ENCODE results near the gene SBSN. TPM values are rescaled to one million over a fixed set of nuclear protein-coding genes. Genes with fewer than 3 reads are reported as not detected.
"Not testable (repeated sequence)": the region's sequence is repeated elsewhere in the genome, so short reads cannot be mapped to it uniquely, and the experiment has no call there.

The SBSN gene
- total and polyA plus RNA-seq, 2 experiments from 2014 or later, result 3.2 to 7.9 TPM

GRCh38 chr19:35476149-35476548, 52.0 kb downstream of the SBSN start:
- H4K20me1 ChIP-seq (ENCODE audit: insufficient read depth), result no peaks in the 10 kb centered on the region
- no peak overlapping the region for H3K4me2 ChIP-seq (ENCODE audit: unreplicated experiment)
- H3K27me3 ChIP-seq (replicated peaks; ENCODE audit: insufficient read depth), result peaks cover 4% of the 10 kb centered on the region; the same call in 1 of the 2 replicates
- H3K9me2 ChIP-seq (ENCODE audit: insufficient read depth), result no peaks in the 10 kb centered on the region
- H3K9me3 ChIP-seq (ENCODE audit: low read depth), result no peaks in the 10 kb centered on the region
- H3K27ac ChIP-seq, result no peak overlapping the region
- no peak for DNase-seq
- in situ Hi-C loops (cut with MboI), result no loop called here
- H3K9ac ChIP-seq, result no peak overlapping the region
- no peaks in the 10 kb centered on the region for H3F3A ChIP-seq (ENCODE audit: insufficient read depth)
- no peak overlapping the region for H3K4me3 ChIP-seq
- no peaks in the 10 kb centered on the region for H3K36me3 ChIP-seq (ENCODE audit: low read depth)
- TF ChIP-seq EZH2phosphoT487 (IDR thresholded peaks at IDR 0.05; ENCODE audit: insufficient read depth, low read depth) (no peak), EZH2 (IDR thresholded peaks at IDR 0.05; ENCODE audit: insufficient read depth, poor library complexity, severe bottlenecking) (no peak)
- no peaks in the 10 kb centered on the region for H3K4me1 ChIP-seq (ENCODE audit: insufficient read depth)
- 44 to 46% methylated on average over 4 of the region's 4 CpGs for WGBS, 2 experiments (ENCODE audit: low coverage in 1 of 2, low lambda C conversion rate in 2 of 2, missing lambda C conversion rate in 2 of 2)
- H2AFZ ChIP-seq, result no peak overlapping the region
- H3K79me2 ChIP-seq (ENCODE audit: insufficient read depth), result no peaks in the 10 kb centered on the region

DNA sequence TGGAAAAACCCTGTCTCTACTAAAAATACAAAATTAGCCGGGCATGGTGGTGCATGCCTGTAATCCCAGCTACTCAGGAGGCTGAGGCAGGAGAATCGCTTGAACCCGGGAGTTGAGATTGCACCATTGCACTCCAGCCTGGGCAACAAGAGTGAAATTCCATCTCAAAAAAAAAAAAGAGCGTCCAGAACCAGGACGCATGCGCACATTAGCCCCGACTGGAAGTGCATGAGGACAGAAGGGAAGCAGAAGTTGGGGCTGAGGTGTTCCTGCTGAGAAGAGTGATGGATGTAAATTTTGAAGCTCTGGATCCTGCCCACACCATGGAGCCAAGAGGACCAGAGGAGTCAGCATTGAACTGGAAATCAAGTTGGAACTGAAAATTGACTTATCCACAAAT, 53.5 kb downstream of the SBSN start:
- peaks cover 18% of the 10 kb centered on the region; the same call in 1 of the 2 replicates for H3K27me3 ChIP-seq (replicated peaks; ENCODE audit: insufficient read depth)
- H3K9me2 ChIP-seq (ENCODE audit: insufficient read depth); H3K4me2 ChIP-seq (ENCODE audit: unreplicated experiment); H3K9me3 ChIP-seq (ENCODE audit: low read depth); H3K27ac ChIP-seq; DNase-seq; H3K9ac ChIP-seq; H3K4me3 ChIP-seq; in situ Hi-C loops (cut with MboI); H3F3A ChIP-seq (ENCODE audit: insufficient read depth); H3K36me3 ChIP-seq (ENCODE audit: low read depth); H3K79me2 ChIP-seq (ENCODE audit: insufficient read depth); H3K4me1 ChIP-seq (ENCODE audit: insufficient read depth); H4K20me1 ChIP-seq (ENCODE audit: insufficient read depth); H2AFZ ChIP-seq: not testable (repeated sequence)
- WGBS, 2 experiments (ENCODE audit: low coverage in 1 of 2, low lambda C conversion rate in 2 of 2, missing lambda C conversion rate in 2 of 2), result 78 to 89% methylated on average over 6 to 7 of the region's 7 CpGs

DNA sequence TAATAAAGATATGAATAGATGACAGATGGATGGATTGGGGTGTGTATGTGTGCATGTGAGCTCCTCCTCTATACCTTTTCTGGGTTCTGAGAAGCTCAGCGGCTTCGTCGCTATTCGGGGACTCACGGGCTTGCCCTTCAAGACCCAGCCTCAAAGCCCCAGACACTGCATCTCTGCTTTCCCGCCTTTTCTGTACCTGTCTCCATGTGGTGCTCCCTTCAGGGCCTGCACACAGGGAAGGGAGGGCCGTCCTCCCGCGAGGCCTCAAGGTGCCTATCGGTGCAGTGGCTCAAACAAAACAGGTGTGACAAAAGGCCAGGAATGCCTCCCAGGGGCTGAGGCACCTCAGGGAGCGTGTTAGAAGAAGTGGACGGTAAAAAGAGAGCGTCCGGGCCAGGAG, 54.0 kb downstream of the SBSN start:
- Histone ChIP-seq H3K4me2 (ENCODE audit: unreplicated experiment) (no peak overlapping the region), H3K27ac (no peak overlapping the region), H3K9ac (no peak overlapping the region), H3K79me2 (ENCODE audit: insufficient read depth) (no peaks in the 10 kb centered on the region), H3K27me3 (replicated peaks; ENCODE audit: insufficient read depth) (peaks cover 20% of the 10 kb centered on the region; the same call in 1 of the 2 replicates), H3K36me3 (ENCODE audit: low read depth) (no peaks in the 10 kb centered on the region), H3K9me3 (ENCODE audit: low read depth) (no peaks in the 10 kb centered on the region), H3F3A (ENCODE audit: insufficient read depth) (no peaks in the 10 kb centered on the region), H3K9me2 (ENCODE audit: insufficient read depth) (no peaks in the 10 kb centered on the region), H4K20me1 (ENCODE audit: insufficient read depth) (no peaks in the 10 kb centered on the region), H3K4me1 (ENCODE audit: insufficient read depth) (no peaks in the 10 kb centered on the region), H2AFZ (no peak overlapping the region), H3K4me3 (no peak overlapping the region)
- TF ChIP-seq EZH2phosphoT487 (IDR thresholded peaks at IDR 0.05; ENCODE audit: insufficient read depth, low read depth), result no peak
- no peak for TF ChIP-seq EZH2 (IDR thresholded peaks at IDR 0.05; ENCODE audit: insufficient read depth, poor library complexity, severe bottlenecking)
- in situ Hi-C loops (cut with MboI), result no loop called here
- WGBS, 2 experiments (ENCODE audit: low coverage in 1 of 2, low lambda C conversion rate in 2 of 2, missing lambda C conversion rate in 2 of 2), result 72 to 73% methylated on average over 14 of the region's 14 CpGs
- no peak for DNase-seq

Other genes starting within 250 kb of the SBSN start
- not detected in 2 replicates for gene HAMP, start 245.8 kb downstream of the SBSN start, total RNA-seq (2014; rRNA removed; shearing (Covaris generic))
- not detected in 2 replicates for gene HAMP, start 245.8 kb downstream of the SBSN start, polyA plus RNA-seq (2016; fragmentation: Nextera tagmentation; extraction: Ambion mirVana)
- gene MAG, start 236.2 kb downstream of the SBSN start, total RNA-seq (2014; rRNA removed; shearing (Covaris generic)), result not detected in 2 replicates
- not detected in 2 replicates for gene MAG, start 236.2 kb downstream of the SBSN start, polyA plus RNA-seq (2016; fragmentation: Nextera tagmentation; extraction: Ambion mirVana)
- not detected in 2 replicates for gene CD22, start 199.1 kb downstream of the SBSN start, total RNA-seq (2014; rRNA removed; shearing (Covaris generic))
- 0.16 and 0.28 TPM in 2 replicates for gene CD22, start 199.1 kb downstream of the SBSN start, polyA plus RNA-seq (2016; fragmentation: Nextera tagmentation; extraction: Ambion mirVana)
- gene FFAR1, start 180.4 kb downstream of the SBSN start, total RNA-seq (2014; rRNA removed; shearing (Covaris generic)), result not detected in 2 replicates
- not detected in 2 replicates for gene FFAR1, start 180.4 kb downstream of the SBSN start, polyA plus RNA-seq (2016; fragmentation: Nextera tagmentation; extraction: Ambion mirVana)
- gene FFAR3, start 169.9 kb downstream of the SBSN start, total RNA-seq (2014; rRNA removed; shearing (Covaris generic)), result not detected in 2 replicates
- not detected in 2 replicates for gene FFAR3, start 169.9 kb downstream of the SBSN start, polyA plus RNA-seq (2016; fragmentation: Nextera tagmentation; extraction: Ambion mirVana)
- gene GPR42, start 157.2 kb downstream of the SBSN start, total RNA-seq (2014; rRNA removed; shearing (Covaris generic)), result not detected in 2 replicates
- not detected in 2 replicates for gene GPR42, start 157.2 kb downstream of the SBSN start, polyA plus RNA-seq (2016; fragmentation: Nextera tagmentation; extraction: Ambion mirVana)
- gene FFAR2, start 80.1 kb downstream of the SBSN start, total RNA-seq (2014; rRNA removed; shearing (Covaris generic)), result not detected in 2 replicates
- gene FFAR2, start 80.1 kb downstream of the SBSN start, polyA plus RNA-seq (2016; fragmentation: Nextera tagmentation; extraction: Ambion mirVana), result not detected in 2 replicates
- not detected in 2 replicates for gene KRTDAP, start 37.8 kb downstream of the SBSN start, total RNA-seq (2014; rRNA removed; shearing (Covaris generic))
- gene KRTDAP, start 37.8 kb downstream of the SBSN start, polyA plus RNA-seq (2016; fragmentation: Nextera tagmentation; extraction: Ambion mirVana), result not detected in 2 replicates
- 20.0 and 25.4 TPM in 2 replicates for gene DMKN, start 14.7 kb downstream of the SBSN start, total RNA-seq (2014; rRNA removed; shearing (Covaris generic))
- 30.9 and 34.5 TPM in 2 replicates for gene DMKN, start 14.7 kb downstream of the SBSN start, polyA plus RNA-seq (2016; fragmentation: Nextera tagmentation; extraction: Ambion mirVana)
- gene GAPDHS, start 5.1 kb upstream of the SBSN start, total RNA-seq (2014; rRNA removed; shearing (Covaris generic)), result not detected in 2 replicates
- gene GAPDHS, start 5.1 kb upstream of the SBSN start, polyA plus RNA-seq (2016; fragmentation: Nextera tagmentation; extraction: Ambion mirVana), result not detected in 2 replicates
- 108 and 129 TPM in 2 replicates for gene TMEM147, start 17.3 kb upstream of the SBSN start, total RNA-seq (2014; rRNA removed; shearing (Covaris generic))
- gene TMEM147, start 17.3 kb upstream of the SBSN start, polyA plus RNA-seq (2016; fragmentation: Nextera tagmentation; extraction: Ambion mirVana), result 203 and 214 TPM in 2 replicates
- not detected in 2 replicates for gene ATP4A, start 35.3 kb upstream of the SBSN start, total RNA-seq (2014; rRNA removed; shearing (Covaris generic))
- gene ATP4A, start 35.3 kb upstream of the SBSN start, polyA plus RNA-seq (2016; fragmentation: Nextera tagmentation; extraction: Ambion mirVana), result not detected in 2 replicates
- not detected in 2 replicates for gene PMIS2, start 57.9 kb upstream of the SBSN start, total RNA-seq (2014; rRNA removed; shearing (Covaris generic))
- not detected in 2 replicates for gene PMIS2, start 57.9 kb upstream of the SBSN start, polyA plus RNA-seq (2016; fragmentation: Nextera tagmentation; extraction: Ambion mirVana)
- 8.5 and 10.1 TPM in 2 replicates for gene HAUS5, start 84.4 kb upstream of the SBSN start, total RNA-seq (2014; rRNA removed; shearing (Covaris generic))
- 7.4 and 9.6 TPM in 2 replicates for gene HAUS5, start 84.4 kb upstream of the SBSN start, polyA plus RNA-seq (2016; fragmentation: Nextera tagmentation; extraction: Ambion mirVana)
- 57.3 and 74.7 TPM in 2 replicates for gene RBM42, start 100.7 kb upstream of the SBSN start, total RNA-seq (2014; rRNA removed; shearing (Covaris generic))
- gene RBM42, start 100.7 kb upstream of the SBSN start, polyA plus RNA-seq (2016; fragmentation: Nextera tagmentation; extraction: Ambion mirVana), result 82.5 and 86.2 TPM in 2 replicates
- gene ETV2, start 113.4 kb upstream of the SBSN start, total RNA-seq (2014; rRNA removed; shearing (Covaris generic)), result not detected in 2 replicates
- 0.91 and 0.93 TPM in 2 replicates for gene ETV2, start 113.4 kb upstream of the SBSN start, polyA plus RNA-seq (2016; fragmentation: Nextera tagmentation; extraction: Ambion mirVana)
- gene COX6B1, start 120.0 kb upstream of the SBSN start, total RNA-seq (2014; rRNA removed; shearing (Covaris generic)), result 328 and 423 TPM in 2 replicates
- gene COX6B1, start 120.0 kb upstream of the SBSN start, polyA plus RNA-seq (2016; fragmentation: Nextera tagmentation; extraction: Ambion mirVana), result 448 and 472 TPM in 2 replicates
- gene UPK1A, start 138.2 kb upstream of the SBSN start, total RNA-seq (2014; rRNA removed; shearing (Covaris generic)), result not detected in 2 replicates
- gene UPK1A, start 138.2 kb upstream of the SBSN start, polyA plus RNA-seq (2016; fragmentation: Nextera tagmentation; extraction: Ambion mirVana), result not detected in 2 replicates
- gene ZBTB32, start 176.2 kb upstream of the SBSN start, total RNA-seq (2014; rRNA removed; shearing (Covaris generic)), result not detected in 2 replicates
- not detected in 2 replicates for gene ZBTB32, start 176.2 kb upstream of the SBSN start, polyA plus RNA-seq (2016; fragmentation: Nextera tagmentation; extraction: Ambion mirVana)
- 6.8 and 7.5 TPM in 2 replicates for gene KMT2B, start 189.7 kb upstream of the SBSN start, total RNA-seq (2014; rRNA removed; shearing (Covaris generic))
- 4.0 and 4.1 TPM in 2 replicates for gene KMT2B, start 189.7 kb upstream of the SBSN start, polyA plus RNA-seq (2016; fragmentation: Nextera tagmentation; extraction: Ambion mirVana)
- gene IGFLR1, start 214.1 kb upstream of the SBSN start, total RNA-seq (2014; rRNA removed; shearing (Covaris generic)), result 1.4 TPM in 1 of 2 replicates, not detected in the other
- gene IGFLR1, start 214.1 kb upstream of the SBSN start, polyA plus RNA-seq (2016; fragmentation: Nextera tagmentation; extraction: Ambion mirVana), result 3.2 and 3.3 TPM in 2 replicates
- 10.7 and 18.8 TPM in 2 replicates for gene U2AF1L4, start 217.1 kb upstream of the SBSN start, total RNA-seq (2014; rRNA removed; shearing (Covaris generic))
- gene U2AF1L4, start 217.1 kb upstream of the SBSN start, polyA plus RNA-seq (2016; fragmentation: Nextera tagmentation; extraction: Ambion mirVana), result 23.1 and 25.3 TPM in 2 replicates
- 15.7 and 21.6 TPM in 2 replicates for gene PSENEN, start 217.3 kb upstream of the SBSN start, total RNA-seq (2014; rRNA removed; shearing (Covaris generic))
- gene PSENEN, start 217.3 kb upstream of the SBSN start, polyA plus RNA-seq (2016; fragmentation: Nextera tagmentation; extraction: Ambion mirVana), result 99.7 and 108 TPM in 2 replicates
- gene LIN37, start 220.3 kb upstream of the SBSN start, total RNA-seq (2014; rRNA removed; shearing (Covaris generic)), result 12.0 and 12.3 TPM in 2 replicates
- 9.5 and 9.7 TPM in 2 replicates for gene LIN37, start 220.3 kb upstream of the SBSN start, polyA plus RNA-seq (2016; fragmentation: Nextera tagmentation; extraction: Ambion mirVana)
- 14.1 and 24.3 TPM in 2 replicates for gene HSPB6, start 228.7 kb upstream of the SBSN start, total RNA-seq (2014; rRNA removed; shearing (Covaris generic))
- gene HSPB6, start 228.7 kb upstream of the SBSN start, polyA plus RNA-seq (2016; fragmentation: Nextera tagmentation; extraction: Ambion mirVana), result 220 and 238 TPM in 2 replicates
- 2.7 and 7.6 TPM in 2 replicates for gene PROSER3, start 229.9 kb upstream of the SBSN start, total RNA-seq (2014; rRNA removed; shearing (Covaris generic))
- gene PROSER3, start 229.9 kb upstream of the SBSN start, polyA plus RNA-seq (2016; fragmentation: Nextera tagmentation; extraction: Ambion mirVana), result 10.9 and 12.6 TPM in 2 replicates
- gene ARHGAP33, start 247.3 kb upstream of the SBSN start, total RNA-seq (2014; rRNA removed; shearing (Covaris generic)), result 2.0 and 24.9 TPM in 2 replicates
- gene ARHGAP33, start 247.3 kb upstream of the SBSN start, polyA plus RNA-seq (2016; fragmentation: Nextera tagmentation; extraction: Ambion mirVana), result 1.1 and 1.9 TPM in 2 replicates

All from GM23248 (cell line).